Astrocyte of the spinal cord (primary cell): ENCODE results near the gene ZBTB16.

Source experiments
- DNase-seq: peaks from one replicate; pipeline ENCODE4 v3.0.0; 2011; ENCODE audit warnings: low read depth, low spot score
- H3K4me3 ChIP-seq: 2 replicates; pipeline ENCODE4 v1.5.1; 2011; ENCODE audit warnings: low read depth, mild to moderate bottlenecking, low read length, moderate library complexity
- in situ Hi-C: cut with HindIII; loops from 2 replicates; pipeline ENCODE4 v1.10.0; 2017; ENCODE audit warnings: low sequenced_read_pairs
- TF ChIP-seq, protein P1 (sequence below): IDR thresholded peaks from 2 replicates; pipeline ENCODE4 v1.5.1; 2012; ENCODE audit warnings: low read depth, mild to moderate bottlenecking, low read length, inconsistent platforms

ZBTB16 gene

DNA sequence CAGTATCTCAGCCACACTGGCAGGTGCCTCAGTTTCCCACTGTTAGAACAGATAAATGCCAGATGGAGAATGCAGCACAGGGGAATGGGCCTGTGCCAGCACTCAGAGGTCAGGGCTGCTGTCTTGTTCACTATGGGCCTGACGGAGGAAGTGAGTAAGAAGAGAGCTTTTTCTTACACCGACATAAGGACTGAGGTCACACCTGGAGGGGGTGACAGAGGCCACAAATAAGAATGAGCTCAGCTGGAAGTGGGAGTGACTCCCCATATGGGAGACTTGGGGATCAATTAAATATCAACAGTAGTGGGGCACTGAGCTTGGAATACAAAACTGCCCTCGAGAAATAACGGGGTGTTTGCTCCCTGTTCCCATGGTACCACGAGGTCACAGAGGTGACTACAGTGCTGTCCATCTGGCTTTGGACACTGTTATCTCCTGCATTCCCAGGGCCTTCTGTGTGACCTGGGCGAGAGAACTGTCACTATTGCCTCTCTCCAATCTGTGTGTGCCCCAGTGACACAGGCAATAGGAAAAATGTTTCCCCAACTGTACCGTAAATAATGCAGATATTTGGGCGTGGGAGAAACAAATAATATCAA is 142.6 kb downstream of the ZBTB16 start:
- in situ Hi-C loops, result no loop called here
- no peak for DNase-seq
- H3K4me3 ChIP-seq, result no peak overlapping the region
- TF ChIP-seq, protein P1, sequence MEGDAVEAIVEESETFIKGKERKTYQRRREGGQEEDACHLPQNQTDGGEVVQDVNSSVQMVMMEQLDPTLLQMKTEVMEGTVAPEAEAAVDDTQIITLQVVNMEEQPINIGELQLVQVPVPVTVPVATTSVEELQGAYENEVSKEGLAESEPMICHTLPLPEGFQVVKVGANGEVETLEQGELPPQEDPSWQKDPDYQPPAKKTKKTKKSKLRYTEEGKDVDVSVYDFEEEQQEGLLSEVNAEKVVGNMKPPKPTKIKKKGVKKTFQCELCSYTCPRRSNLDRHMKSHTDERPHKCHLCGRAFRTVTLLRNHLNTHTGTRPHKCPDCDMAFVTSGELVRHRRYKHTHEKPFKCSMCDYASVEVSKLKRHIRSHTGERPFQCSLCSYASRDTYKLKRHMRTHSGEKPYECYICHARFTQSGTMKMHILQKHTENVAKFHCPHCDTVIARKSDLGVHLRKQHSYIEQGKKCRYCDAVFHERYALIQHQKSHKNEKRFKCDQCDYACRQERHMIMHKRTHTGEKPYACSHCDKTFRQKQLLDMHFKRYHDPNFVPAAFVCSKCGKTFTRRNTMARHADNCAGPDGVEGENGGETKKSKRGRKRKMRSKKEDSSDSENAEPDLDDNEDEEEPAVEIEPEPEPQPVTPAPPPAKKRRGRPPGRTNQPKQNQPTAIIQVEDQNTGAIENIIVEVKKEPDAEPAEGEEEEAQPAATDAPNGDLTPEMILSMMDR, result no peak

GRCh38 chr11:114207096-114207495 is 147.6 kb downstream of the ZBTB16 start:
- H3K4me3 ChIP-seq, result no peak overlapping the region
- peak; percentile 45 for DNase-seq
- TF ChIP-seq, protein P1, result no peak
- in situ Hi-C loops, result no loop called here

- TF ChIP-seq, protein P1, result no peak
- in situ Hi-C loops, result no loop called here
- DNase-seq, result no peak
- H3K4me3 ChIP-seq, result no peak overlapping the region
These were observed 148.9 kb downstream of the ZBTB16 start for GRCh38 chr11:114208377-114208776.

DNA sequence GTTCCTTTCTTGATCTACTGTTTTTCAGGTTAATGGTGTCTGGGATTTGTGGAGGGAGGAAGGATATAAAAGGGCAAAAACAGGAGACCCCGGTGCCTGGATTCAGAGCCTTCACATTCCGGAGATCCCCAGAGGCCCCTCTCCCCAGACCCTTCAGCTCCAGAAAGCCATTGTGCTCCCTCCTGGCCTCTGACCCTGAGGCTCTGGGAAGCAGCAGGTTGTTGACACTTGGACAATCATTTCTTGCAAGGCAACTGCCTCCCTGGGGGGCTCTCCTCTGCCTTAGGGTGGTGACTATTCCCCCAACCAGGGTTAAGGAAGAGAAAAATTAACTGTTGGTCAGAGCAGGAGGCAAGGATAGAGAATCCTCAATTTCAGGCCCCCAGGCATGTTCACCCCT is 149.8 kb downstream of the ZBTB16 start:
- H3K4me3 ChIP-seq, result no peak overlapping the region
- no peak for DNase-seq
- in situ Hi-C loops, result no loop called here
- TF ChIP-seq, protein P1, result no peak

GRCh38 chr11:114209904-114210303 is 150.4 kb downstream of the ZBTB16 start:
- TF ChIP-seq, protein P1, result no peak
- in situ Hi-C loops, result no loop called here
- no peak overlapping the region for H3K4me3 ChIP-seq
- no peak for DNase-seq

- TF ChIP-seq, protein P1, result no peak
- in situ Hi-C loops, result no loop called here
- no peak for DNase-seq
- no peak overlapping the region for H3K4me3 ChIP-seq
These were observed 152.1 kb downstream of the ZBTB16 start for GRCh38 chr11:114211444-114212121.
